Pons (tissue), 1 donor: ENCODE results near the gene GABRB1.
"Not testable (repeated sequence)": the region's sequence is repeated elsewhere in the genome, so short reads cannot be mapped to it uniquely, and the experiment has no call there.

Experiments used
- DNase-seq: peaks from one replicate; pipeline ENCODE4 v3.0.0-alpha.2; 2016; ENCODE audit warnings: low spot score

Gene GABRB1

GRCh38 chr4:47213106-47213505 is 181.7 kb downstream of the GABRB1 start:
- peak; percentile 21 for DNase-seq

- DNase-seq, result peak; percentile 62
Observed at GRCh38 chr4:47213539-47213938, 182.2 kb downstream of the GABRB1 start.

- peak; percentile 92 for DNase-seq
Observed at GRCh38 chr4:47213971-47214370, 182.6 kb downstream of the GABRB1 start.

GRCh38 chr4:47215759-47216158 is 184.4 kb downstream of the GABRB1 start:
- no peak for DNase-seq

GRCh38 chr4:47217291-47217690 is 185.9 kb downstream of the GABRB1 start:
- no peak for DNase-seq

GRCh38 chr4:47217884-47218283 is 186.5 kb downstream of the GABRB1 start:
- DNase-seq, result no peak

- no peak for DNase-seq
Observed at GRCh38 chr4:47218631-47219030, 187.3 kb downstream of the GABRB1 start.

GRCh38 chr4:47219586-47219985 is 188.2 kb downstream of the GABRB1 start:
- no peak for DNase-seq

GRCh38 chr4:47221721-47222120 is 190.4 kb downstream of the GABRB1 start:
- no peak for DNase-seq

- DNase-seq, result no peak
Observed at GRCh38 chr4:47222276-47222675, 190.9 kb downstream of the GABRB1 start.

- no peak for DNase-seq
Observed at GRCh38 chr4:47224361-47224760, 193.0 kb downstream of the GABRB1 start.

- DNase-seq, result no peak
Observed at GRCh38 chr4:47235721-47236120, 204.4 kb downstream of the GABRB1 start.

GRCh38 chr4:47238667-47239066 is 207.3 kb downstream of the GABRB1 start:
- DNase-seq, result no peak

- no peak for DNase-seq
Observed at GRCh38 chr4:47239649-47240048, 208.3 kb downstream of the GABRB1 start.

GRCh38 chr4:47251348-47252135 is 220.2 kb downstream of the GABRB1 start:
- DNase-seq, result no peak

GRCh38 chr4:47263721-47264120 is 232.4 kb downstream of the GABRB1 start:
- no peak for DNase-seq

GRCh38 chr4:47270201-47270888 is 239.0 kb downstream of the GABRB1 start:
- DNase-seq, result peak; percentile 39

- no peak for DNase-seq
Observed at GRCh38 chr4:47271291-47271690, 239.9 kb downstream of the GABRB1 start.

- DNase-seq, result no peak
Observed at GRCh38 chr4:47274901-47275300, 243.5 kb downstream of the GABRB1 start.

- no peak for DNase-seq
Observed at GRCh38 chr4:47275595-47275994, 244.2 kb downstream of the GABRB1 start.

- DNase-seq, result no peak
Observed at GRCh38 chr4:47278631-47279030, 247.3 kb downstream of the GABRB1 start.

GRCh38 chr4:47287735-47288134 is 256.4 kb downstream of the GABRB1 start:
- DNase-seq, result no peak

- DNase-seq, result no peak
Observed at GRCh38 chr4:47289805-47290204, 258.4 kb downstream of the GABRB1 start.

- not testable (repeated sequence) for DNase-seq
Observed at GRCh38 chr4:47290873-47291272, 259.5 kb downstream of the GABRB1 start.
